Inflammatory macrophage treated with lipopolysaccharide for 1 hour (primary cell): Measurements from ENCODE around the gene S1PR4.

ENCODE experiments used
- DNase-seq, 2 donors: peaks; one replicate each; pipeline ENCODE4 v3.0.0-alpha.2; 2020 to 2022

Gene S1PR4, protein sequence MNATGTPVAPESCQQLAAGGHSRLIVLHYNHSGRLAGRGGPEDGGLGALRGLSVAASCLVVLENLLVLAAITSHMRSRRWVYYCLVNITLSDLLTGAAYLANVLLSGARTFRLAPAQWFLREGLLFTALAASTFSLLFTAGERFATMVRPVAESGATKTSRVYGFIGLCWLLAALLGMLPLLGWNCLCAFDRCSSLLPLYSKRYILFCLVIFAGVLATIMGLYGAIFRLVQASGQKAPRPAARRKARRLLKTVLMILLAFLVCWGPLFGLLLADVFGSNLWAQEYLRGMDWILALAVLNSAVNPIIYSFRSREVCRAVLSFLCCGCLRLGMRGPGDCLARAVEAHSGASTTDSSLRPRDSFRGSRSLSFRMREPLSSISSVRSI

DNA sequence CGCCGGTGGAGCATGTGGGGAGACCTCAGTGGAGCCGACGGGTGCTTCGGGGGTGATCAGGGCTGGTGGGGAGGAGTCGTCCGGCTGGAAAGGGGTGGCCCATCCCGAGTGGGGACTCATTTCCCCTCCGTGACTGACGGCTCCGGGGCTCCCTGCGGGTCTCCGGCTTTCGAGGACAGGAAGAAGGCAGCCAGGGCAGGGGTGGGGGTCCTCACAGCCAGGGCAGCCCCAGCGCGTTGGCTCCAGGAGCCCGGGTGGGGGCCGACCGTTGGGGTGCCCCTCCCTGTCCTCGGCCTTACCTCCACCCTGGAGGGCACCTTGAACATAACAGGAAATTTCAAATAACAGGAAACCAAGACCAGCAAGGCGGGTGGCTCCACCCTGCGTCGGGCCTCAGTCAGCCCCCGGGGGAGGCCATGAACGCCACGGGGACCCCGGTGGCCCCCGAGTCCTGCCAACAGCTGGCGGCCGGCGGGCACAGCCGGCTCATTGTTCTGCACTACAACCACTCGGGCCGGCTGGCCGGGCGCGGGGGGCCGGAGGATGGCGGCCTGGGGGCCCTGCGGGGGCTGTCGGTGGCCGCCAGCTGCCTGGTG lies at the start of gene S1PR4:
Gene S1PR4 (plus strand): TSS at position 393 of the 596 bp plus-strand sequence. CDS start 24 bp downstream, at position 417.
- DNase-seq: no peak

DNA sequence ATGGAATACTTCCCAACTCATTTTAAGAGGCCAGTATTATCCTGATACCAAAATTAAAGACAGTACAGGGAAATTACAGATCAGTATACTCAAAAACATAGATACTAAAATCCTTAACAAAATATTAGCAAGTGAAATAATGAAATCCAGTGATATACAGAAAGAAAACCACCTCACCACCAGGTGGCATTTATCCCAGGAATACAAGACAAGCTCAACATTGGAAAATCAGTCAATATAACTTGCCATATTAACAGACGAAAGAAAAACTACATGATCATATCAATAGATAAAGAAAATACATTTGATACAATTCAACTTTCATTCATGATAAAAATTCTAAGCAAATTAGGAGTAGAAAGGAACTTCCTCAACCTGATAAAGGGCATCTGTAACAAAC lies 49.5 kb upstream of the S1PR4 start:
- peak; percentile 20 to 50 for DNase-seq

DNA sequence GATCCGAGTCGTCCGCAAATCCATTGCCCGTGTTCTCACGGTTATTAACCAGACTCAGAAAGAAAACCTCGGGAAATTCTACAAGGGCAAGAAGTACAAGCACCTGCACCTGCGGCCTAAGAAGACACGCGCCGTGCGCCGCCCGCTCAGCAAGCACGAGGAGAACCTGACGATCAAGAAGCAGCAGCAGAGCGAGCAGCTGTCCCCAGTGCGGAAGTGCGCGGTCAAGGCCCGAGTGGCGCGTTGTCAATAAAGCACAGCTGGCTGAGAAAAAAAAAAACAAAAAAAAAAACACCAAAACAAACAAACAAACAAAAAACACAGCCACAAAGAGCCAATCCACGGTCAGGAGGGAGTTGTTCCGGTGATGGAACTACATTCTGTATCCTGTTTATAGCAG lies 47.4 kb upstream of the S1PR4 start:
- DNase-seq: no peak

DNA sequence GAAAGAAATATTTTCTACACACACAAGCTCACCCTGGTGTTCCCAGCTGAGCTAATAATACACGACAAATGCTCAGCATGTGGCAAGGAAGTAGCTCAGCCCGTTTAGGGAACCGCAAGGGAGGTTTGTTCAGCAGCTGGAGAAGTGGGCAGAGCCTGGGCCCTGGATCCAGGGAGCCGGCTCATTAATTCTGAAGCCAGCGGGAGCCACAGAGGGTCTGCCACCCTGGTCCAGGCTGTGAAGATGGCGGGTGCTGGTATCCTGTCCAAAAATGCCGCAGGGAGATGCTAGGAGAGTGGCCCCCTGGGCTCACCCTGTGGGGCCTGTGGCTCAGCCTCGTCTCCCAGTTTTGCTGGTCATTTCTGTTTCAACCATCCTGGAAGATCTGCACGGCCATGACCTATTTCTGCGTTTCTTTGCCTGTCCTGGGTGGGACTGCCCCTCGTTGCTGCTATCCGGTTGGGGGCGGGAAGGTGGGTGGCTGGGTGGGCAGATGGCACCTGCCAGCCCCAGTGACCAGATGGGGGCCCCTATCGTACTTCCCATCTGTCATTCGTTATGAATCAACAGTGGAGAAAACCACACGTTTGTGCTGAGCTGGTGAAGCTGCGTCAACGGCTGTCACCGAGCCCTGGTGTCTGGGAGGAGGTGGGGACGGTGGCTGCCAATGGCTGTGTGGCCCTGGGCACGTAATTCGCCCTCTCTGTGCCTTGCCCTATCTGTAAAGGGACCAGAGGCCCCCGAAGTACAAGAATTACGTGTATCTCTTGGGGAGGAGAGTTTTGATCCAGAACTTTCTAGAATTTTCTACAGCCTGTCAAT lies 45.4 kb upstream of the S1PR4 start:
- peak; percentile 72 to 82 for DNase-seq

DNA sequence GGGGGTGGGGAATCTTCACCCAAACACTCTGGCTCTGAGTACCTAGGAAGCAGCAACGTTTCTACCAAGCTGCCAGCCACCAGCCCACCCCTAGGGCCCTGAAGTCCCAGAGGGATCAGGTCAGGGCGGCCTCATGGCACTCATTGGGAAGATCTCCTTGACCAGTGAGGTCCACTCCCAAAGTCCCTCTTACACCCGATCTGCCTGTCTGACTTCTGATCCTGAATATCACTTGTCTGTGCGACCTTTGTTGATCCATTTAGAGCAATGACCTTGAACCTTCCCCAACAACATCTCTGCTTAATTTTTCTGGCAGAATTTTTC lies 44.8 kb upstream of the S1PR4 start:
- no peak for DNase-seq

DNA sequence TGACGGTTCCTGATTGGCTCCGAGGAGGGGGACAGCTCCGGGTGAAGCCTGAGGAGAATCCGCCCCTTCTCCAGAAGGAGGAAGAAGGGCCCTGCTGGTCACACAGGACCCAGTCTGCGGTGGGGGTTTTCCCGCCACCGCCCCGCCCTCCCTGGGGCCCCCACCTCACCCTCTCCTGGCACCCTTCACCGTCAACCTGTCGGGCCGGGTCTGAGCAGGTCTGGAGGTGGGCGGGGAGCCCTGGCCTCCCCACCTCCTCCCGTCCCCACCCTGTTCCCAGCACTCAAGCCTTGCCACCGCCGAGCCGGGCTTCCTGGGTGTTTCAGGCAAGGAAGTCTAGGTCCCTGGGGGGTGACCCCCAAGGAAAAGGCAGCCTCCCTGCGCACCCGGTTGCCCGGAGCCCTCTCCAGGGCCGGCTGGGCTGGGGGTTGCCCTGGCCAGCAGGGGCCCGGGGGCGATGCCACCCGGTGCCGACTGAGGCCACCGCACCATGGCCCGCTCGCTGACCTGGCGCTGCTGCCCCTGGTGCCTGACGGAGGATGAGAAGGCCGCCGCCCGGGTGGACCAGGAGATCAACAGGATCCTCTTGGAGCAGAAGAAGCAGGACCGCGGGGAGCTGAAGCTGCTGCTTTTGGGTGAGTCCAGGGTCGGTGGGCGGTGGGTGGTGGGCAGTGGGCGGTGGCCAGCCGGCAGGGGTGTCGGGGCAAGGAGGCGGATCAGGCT lies 42.4 kb upstream of the S1PR4 start, which contains the start of gene GNA15:
Gene GNA15 (plus strand): TSS at position 73 of the 723 bp plus-strand sequence. CDS start 418 bp downstream, at position 491.
- peak; percentile 70 to 71 for DNase-seq

DNA sequence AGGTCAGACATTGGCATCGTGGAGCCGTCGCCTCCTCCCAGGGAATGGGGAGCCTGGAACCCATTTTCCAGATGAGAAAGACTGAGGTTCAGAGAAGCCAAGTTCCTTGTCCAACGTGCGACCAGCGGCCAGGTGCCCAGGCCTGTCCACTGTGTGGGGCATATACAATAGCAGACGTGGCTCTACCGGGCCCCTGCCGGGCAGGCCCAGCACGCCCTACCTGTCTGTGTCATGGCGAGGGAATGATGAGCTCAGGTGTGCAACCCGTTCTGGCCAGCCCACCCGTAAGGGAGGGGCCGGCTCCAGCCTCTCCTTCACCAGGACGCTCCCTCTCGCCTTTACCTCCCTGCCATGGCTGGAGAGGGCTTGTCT lies 41.9 kb upstream of the S1PR4 start:
- no peak for DNase-seq

DNA sequence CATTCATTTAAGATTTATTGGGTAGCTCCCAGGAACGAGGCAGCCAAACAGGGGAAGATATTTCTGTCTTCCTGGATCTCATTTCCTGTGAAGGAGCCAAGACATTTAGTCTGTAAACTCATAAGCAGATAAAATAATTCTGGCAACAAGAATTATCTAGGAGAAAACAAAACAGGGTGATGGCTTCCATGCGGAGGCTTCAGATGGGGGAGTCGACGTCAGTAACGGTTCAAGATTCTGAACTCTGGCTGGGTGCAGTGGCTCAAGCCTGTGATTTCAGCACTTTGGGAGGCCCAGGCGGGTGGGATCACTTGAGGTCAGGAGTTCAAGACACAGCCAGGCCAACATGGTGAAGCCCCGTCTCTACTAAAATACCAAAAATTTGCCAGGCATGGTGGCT lies 41.5 kb upstream of the S1PR4 start:
- DNase-seq: peak; percentile 68 to 69

DNA sequence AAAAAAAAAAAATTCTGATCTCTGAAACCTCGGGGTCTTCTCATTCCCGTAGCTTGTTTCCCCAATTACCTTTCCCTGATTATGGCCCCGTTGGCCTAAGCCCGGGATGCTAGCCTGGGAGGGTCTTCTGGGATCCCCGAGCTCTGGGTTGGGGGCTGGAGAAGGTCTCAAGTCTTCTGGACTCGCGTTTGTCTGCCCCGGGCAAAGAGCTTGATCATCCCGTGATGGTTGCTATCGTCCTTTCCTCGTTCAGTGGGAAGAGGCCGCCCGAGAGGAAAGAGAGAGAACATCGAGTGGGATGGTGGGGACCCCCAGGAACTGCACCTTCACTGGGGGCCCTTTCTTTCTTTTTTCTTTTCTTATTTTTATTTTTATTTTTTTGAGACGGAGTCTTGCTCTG lies 40.3 kb upstream of the S1PR4 start:
- no peak for DNase-seq

DNA sequence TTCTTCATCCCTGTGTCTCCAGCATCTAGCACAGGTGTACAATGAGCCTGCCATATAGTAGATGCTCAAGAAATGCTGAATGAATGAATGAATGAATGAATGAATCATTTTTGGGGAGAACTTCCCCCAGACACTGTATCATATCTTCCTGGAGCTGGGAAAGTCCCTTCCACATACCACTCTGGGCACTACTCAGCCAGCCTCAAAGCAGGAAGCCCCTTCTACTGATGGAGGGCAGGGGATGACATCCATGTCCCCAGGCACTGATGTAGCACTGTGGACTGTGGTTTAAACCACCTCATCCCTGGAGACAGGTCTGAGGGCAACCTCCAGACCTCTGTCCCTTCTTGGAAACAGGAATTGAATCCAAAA lies 37.9 kb upstream of the S1PR4 start:
- DNase-seq: peak in 1 of 2 donors; percentile 24

DNA sequence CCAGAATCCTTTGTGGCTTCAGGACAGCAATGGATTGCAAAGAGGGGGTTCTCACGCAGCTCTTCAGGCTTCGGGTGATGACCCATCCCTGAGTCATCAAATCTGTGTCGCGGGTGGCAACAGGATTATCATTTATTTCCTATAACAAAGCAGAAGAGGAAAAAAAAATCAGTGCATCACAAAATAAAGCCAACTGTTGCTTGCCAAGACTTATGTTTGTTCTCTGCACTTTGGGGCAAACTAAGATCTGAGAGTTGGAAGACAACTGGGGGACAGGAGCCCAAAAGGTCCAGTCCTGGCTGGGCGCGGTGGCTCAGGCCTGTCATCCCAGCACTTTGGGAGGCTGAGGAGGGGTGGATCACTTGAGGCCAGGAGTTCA lies 36.3 kb upstream of the S1PR4 start:
- DNase-seq: peak in 1 of 2 donors; percentile 73

DNA sequence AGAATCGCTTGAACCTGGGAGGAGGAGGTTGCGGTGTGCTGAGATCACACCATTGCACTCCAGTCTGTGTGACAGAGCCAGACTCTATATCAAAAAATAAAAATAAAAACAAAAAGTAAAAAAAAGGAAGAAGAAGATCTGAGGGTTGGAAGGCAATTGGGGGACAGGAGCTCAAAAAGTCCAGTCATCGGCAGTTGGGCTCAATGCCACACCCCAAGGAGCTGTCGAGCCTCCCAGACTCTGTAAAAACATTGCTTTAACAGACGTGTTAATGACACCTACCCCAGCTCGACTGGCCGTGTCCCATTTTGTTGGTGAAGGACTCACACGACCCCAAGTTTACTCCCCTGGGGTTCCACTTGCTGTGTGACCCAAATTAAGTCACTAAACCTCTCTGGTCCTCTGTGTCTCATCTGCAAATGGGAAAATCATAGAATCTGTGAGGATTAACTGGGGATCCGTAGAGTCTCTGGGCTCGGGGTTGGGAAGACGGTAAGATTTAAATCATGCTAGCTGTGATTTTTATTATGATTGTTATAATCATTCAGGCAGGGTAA lies 35.7 kb upstream of the S1PR4 start:
- DNase-seq: no peak

DNA sequence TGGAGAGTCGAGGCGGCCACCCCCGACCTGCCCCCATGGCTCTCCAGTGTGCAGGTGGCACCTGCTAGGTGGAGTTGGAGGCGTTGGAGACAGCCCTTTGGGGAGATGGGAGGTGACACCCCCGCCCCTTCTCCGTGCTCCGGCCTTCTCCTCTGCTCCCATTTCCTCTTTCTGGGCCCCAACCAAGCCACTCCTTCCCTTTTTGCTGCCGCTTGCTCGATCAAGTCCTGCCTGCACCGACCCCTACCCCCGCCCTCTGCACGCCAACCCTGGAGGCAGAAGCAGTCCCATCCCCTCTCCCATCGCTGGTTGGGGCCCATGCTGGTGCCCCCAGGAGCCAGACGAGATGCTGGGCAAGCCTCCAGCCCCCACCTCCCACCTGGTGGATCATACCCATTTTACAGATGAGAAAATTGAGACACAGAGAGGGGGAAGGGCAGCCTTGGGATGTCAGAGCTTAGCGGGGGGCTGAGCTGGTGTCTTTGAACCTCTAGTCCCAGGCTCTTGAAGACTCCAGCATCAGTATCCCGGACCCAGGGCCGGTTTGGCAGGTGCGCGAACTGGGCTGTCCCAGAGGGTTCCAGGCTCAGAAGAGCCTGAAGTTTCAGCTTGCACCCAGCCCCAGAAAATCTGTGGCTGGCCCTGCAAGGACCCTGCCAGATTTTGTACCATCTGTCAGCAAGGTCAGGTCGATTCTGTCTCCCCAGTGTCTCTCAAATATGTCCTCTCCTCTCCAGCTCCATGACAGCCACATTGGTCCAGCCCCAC lies 32.5 kb upstream of the S1PR4 start:
- peak; percentile 71 to 73 for DNase-seq

DNA sequence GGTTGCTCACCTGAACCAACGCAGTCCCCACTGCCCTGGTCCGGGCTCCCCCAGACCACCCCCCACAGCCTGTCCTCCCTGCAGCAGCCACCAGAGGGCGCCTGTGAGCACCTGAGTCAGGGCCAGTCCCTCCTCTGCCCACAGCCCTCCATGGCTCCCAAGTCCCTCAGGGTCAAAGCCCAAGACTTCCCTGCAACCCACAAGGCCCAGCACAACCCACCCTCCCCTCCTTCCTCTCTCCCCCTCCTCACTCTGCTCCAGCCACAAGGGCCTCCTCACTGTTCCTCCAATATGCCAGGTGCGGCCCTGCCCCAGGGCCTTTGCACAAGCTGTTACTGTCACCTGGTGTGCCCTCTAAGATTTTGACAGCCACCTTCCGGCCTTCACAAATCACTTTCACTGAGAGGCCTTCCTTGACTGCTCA lies 31.9 kb upstream of the S1PR4 start:
- DNase-seq: peak; percentile 18 to 65

DNA sequence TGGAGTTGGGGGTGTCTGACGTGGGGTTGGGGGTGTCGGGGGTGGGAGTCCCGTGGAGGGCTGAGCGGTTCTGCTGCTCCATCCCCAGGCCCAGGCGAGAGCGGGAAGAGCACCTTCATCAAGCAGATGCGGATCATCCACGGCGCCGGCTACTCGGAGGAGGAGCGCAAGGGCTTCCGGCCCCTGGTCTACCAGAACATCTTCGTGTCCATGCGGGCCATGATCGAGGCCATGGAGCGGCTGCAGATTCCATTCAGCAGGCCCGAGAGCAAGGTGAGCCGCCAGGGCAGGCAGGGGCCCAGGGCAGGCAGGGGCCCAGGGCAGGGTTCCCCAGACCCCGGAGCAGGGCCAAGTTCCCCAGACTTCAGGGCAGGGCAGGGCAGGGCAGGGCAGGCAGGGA lies 30.1 kb upstream of the S1PR4 start:
- no peak for DNase-seq

DNA sequence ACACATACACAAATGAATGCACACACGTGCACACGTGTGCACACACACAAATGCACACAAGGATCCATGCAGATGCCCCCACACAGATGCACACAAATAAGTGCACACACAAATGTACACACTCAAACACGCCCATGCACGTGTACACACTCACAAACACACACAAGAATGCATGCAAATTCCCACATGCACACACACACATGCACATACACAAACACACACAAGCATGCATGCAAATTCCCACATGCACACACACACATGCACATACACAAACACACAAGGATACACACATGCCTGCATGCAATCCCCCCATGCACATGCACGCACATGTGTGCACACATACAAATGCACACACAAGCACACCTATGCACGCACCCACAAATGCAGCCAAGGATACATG lies 29.5 kb upstream of the S1PR4 start:
- DNase-seq: no peak

DNA sequence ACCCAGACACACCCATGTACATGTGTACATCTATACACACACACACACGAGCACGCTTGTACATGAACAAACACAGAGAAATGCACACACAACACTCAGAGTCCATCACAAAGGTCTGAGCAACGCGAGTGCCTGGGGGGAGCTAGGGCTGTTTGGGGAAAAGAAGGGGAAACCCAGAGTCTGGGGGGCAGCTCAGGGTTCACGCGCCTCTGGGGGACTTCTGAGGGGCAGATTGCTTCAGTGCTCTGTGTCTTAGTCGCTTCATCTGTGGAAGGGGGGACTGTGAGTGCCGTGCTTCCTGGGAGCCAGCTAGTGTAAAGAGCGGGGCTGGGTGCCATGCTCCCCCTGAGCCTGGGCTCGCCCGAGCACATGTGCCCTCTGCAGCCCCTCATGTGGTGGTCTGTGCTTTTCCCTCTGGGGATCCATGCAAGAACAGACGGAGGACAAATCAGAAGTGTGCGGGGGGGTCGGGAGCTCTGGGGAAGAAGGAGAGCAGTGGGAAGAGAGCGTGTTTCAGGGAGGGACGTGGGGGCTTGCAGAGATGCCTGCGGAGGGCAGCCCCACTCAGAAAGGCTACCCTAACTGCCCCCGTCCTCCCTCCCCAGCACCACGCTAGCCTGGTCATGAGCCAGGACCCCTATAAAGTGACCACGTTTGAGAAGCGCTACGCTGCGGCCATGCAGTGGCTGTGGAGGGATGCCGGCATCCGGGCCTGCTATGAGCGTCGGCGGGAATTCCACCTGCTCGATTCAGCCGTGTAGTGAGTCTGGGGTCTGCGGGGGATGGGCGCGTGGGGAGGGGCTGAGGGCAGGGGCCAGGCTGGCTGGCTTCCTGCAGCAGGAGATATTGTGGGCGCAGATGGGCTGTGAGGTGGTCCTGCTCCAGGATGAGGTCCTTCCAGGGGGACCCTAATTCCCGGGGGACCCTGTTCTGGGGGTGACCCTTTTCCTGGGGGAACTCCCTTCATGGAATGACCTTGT lies 28.8 kb upstream of the S1PR4 start:
- no peak for DNase-seq

DNA sequence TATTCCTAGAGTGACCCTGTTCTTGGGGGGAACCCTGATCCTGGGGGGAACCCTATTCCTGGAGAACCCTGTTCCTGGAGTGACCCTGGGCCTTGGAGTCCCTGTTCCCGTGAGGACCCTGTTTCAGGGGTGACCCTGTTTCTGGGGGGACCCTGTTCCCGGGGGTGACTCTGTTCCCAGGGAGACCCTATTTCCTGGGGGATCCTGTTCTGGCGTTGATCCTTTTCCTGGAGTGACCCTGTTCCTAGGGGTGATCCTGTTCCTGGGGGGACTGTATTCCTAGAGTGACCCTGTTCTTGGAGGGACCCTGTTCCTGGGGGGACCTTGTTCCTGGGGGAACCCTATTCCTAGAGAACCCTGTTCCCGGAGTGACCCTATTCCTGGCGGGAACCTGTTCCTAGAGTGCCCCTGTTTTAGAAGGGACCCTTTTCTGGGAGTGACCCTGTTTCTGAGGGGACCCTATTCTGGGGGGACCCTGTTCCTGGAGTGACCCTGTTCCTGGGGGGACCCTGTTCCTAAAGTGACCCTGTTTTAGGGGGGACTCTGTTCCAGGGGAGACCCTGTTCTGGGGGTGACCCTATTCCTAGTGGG lies 27.7 kb upstream of the S1PR4 start:
- DNase-seq: no peak

DNA sequence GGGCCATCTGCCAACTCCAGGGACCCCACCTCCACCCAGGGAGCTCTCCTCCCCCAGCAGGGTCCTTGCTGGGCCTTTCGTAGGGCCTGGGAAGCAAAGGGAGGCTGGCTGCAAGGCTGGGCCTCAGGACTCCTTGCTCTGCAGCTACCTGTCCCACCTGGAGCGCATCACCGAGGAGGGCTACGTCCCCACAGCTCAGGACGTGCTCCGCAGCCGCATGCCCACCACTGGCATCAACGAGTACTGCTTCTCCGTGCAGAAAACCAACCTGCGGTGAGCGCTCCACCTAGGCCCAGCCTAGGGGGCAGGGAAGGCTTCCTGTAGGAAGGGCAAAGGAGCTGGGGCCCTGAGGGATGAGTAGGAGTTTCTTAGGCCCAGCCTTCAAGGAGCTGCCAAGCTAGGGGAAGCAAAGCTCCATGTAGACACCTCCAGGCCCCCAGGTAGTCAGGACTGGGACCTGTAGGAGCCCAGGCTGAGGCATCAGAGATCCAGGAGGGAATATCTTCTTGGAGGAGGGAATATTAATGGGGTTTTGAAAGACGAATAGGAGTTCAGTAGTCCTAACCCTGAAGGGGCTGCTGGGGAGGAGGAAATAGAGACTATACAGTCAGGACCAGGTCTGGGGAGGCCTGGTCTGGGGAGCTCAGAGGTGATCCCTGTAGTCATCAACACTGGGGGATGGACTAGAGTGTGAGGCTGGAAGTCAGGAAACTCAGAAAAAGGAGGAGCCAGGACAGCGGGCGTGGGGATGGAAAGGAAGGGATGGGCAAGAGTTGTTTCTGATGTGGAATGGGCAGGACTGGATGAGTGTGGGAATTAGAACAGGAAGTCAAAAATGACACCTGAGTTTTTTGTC lies 26.8 kb upstream of the S1PR4 start:
- no peak for DNase-seq
